HG03558 (cell line): Measurements from ENCODE around the gene SH3D21.

ENCODE experiments used
- ATAC-seq: cut with Tn5 transposase; IDR thresholded peaks from one replicate; pipeline ENCODE4 v1.9.1; 2021; ENCODE audit warnings: moderate number of reproducible peaks; ENCODE audit not compliant: unreplicated experiment; ENCODE audit errors: extremely low read depth

The SH3D21 gene

GRCh38 chr1:36327421-36328087 lies 21.4 kb downstream of the SH3D21 start:
- ATAC-seq: no peak

GRCh38 chr1:36328088-36328480 lies 21.9 kb downstream of the SH3D21 start:
- no peak for ATAC-seq

GRCh38 chr1:36328713-36329112 lies 22.5 kb downstream of the SH3D21 start:
- ATAC-seq: no peak

DNA sequence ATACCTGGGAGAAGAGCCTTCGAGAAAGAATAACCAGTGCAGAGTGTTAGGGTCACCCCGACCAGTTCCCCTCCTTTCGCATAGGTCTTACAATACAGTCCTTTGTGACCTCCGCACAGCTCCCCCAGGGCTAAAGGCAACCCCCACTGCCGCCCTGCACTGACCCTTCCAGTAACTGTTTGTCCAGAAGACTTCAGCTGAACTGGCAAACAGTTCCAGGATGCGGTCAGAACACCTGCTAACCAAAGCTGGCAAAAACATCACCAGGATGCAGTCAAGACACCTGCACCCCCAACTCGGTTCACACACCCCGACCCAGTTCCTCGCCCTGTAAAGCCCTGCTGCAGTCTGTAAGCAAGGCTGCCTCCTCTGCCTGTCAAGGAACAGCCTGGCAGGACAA lies 23.6 kb downstream of the SH3D21 start:
- ATAC-seq: no peak

GRCh38 chr1:36330940-36331339 lies 24.8 kb downstream of the SH3D21 start:
- no peak for ATAC-seq

- no peak for ATAC-seq
These were observed 31.7 kb downstream of the SH3D21 start for GRCh38 chr1:36337830-36338229.

DNA sequence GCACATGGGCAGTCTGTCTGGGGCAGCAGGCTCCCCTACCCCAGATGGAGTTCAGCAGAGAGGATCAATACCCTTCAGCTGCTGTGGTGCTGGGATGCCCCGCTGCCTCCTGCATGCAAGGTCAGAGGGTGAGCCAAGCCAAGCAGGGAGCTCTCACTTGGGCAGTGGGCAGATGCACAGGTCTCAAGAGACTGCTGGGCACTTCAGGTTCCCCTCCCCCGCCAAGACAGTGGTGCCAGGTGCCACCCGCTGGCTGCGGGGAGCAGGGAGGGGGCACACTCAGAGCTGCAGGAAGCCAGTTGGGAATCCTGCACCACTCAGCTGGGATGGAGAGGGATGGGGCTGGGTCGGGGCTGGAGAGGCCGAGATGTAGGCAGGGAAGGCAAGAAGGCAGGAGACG lies 33.0 kb downstream of the SH3D21 start:
- ATAC-seq: no peak

DNA sequence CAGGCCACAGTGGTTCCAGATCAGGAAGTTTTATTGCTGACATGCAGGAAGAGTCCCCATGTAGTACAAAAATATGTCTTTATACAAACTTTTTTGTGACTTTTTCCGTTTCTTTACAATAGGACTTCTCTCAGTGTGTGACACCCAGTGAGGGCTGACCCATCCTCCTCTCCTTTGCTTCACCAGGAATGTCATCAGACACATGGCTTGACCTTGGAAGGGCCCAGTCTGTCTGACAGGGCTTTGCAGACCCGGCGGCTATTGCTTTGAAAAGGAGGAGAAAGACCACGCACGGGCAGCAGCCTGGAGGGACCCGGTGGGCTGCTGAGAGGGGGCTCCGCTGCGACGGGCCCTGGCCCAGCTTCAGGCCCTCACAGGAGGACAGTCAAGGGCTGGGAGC lies 33.4 kb downstream of the SH3D21 start:
- ATAC-seq: no peak

- no peak for ATAC-seq
These were observed 35.6 kb downstream of the SH3D21 start for GRCh38 chr1:36341626-36342320.

- no peak for ATAC-seq
These were observed 36.4 kb downstream of the SH3D21 start for GRCh38 chr1:36342426-36343185.

DNA sequence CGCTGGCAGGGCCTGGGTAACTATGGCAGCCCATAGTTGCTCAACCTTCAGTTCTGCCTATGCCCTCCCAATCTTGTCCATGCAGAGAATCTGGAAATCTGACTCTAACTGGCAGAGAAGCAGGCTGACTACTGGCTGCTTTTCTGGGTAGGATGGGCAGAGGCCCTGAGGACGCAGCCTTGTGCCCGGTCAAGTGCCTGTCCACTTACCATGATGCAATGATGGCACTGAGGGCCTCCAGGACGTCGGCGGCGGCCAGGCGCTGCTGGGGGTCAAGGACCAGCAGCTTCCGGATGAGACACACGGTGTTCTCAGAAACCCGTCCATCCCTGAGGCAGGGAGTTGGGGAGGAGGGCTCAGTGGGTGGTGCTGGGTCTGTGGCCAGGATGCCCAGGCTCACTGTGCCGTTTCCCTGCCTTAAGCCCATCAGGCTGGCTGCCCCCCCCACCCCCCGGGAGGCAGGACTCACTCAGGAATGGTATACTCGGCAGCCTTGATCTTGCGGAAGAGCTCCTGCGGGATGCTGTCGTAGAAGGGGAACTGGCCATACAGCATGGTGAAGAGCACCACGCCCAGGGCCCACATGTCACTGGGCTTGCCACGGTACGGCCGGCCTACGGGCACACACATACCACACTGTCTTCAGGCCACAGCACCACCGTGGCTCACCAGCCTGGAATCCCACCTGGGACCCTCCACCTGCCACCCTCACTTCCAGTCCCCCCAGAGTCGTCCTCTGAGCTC lies 37.7 kb downstream of the SH3D21 start:
- ATAC-seq: no peak

DNA sequence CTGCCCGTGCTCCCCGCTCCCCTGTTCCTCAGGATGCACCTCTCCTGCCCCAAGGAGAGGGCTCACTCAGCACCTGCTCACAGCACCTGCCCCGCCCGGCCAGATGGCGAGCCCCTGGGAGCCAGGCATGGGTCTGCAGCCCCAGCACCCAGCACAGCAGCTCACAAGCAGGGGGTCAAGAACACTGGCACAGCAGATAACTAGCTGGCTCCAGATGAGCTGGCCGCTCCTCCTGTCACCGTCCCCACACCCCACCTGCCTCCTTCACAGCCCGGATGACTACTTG lies 38.2 kb downstream of the SH3D21 start:
- ATAC-seq: no peak

DNA sequence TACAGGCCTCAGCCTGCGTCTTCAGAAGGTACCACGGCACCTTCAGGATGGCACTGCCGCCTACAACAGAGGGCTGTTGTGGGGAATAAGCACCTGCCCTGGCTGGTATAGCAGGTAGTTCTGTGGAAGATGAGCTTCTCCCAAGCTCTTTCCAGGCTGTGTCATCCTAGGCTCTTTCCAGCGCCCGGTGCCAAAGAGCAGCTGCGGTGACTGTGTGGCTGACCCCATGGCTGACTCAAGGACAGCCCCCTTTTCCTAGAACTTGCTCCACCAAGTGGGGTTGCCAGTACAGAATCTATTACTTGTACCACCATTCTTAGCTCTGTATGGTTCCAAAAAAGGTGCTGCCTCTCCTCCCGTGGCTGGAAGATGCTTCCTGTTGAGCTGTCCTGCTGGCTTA lies 39.2 kb downstream of the SH3D21 start:
- no peak for ATAC-seq

- ATAC-seq: no peak
These were observed 40.7 kb downstream of the SH3D21 start for GRCh38 chr1:36346741-36347370.

GRCh38 chr1:36349241-36349671 lies 43.1 kb downstream of the SH3D21 start:
- no peak for ATAC-seq

DNA sequence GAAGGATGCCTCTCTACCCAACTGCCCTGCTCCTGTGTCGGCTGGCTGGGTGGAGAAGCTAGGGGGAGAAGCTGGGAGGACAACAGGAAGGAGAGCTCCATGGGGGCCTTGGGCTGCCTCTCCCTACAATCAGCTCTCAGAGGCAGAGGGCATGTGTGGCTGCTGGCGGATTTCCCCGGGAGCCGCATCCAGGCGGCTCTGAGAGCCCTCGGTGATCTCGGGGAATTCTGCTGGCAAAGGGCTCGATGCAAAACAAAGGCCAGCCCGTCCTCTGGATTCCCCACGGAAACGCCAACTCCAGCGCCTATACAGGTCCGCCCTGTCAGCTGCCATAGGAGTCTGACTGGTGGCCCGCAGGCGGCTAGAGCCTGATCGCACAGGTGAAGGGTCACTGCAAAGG lies 43.7 kb downstream of the SH3D21 start:
- ATAC-seq: no peak

DNA sequence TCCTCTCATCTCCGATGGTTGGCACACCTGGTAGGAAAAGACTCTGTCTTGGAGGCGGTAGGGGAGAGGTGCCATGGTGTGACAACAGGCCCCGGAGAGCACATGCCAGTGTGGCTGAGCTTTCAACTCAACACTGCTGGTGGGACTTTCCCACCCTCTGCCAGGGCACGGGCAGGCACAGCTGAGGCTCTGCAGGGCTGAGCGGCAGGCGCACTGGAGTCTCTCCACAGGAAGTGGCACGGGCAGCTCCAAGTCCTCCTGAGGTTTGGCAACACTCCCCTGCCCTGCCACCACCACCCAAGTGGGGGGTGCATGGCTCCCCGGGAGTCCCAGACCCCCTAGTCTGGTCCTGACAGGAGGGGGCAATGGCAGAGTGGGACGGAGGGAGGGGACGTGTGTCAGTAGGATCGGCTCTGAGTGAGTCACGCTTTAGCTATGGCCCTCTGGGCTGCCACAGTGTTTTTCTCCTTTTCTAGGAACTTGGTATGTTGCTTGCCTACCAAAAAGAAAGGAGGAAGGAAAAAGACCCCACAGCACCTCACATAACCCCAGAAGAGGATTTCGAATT lies 44.6 kb downstream of the SH3D21 start:
- ATAC-seq: no peak

GRCh38 chr1:36351227-36351977 lies 45.2 kb downstream of the SH3D21 start:
- no peak for ATAC-seq

DNA sequence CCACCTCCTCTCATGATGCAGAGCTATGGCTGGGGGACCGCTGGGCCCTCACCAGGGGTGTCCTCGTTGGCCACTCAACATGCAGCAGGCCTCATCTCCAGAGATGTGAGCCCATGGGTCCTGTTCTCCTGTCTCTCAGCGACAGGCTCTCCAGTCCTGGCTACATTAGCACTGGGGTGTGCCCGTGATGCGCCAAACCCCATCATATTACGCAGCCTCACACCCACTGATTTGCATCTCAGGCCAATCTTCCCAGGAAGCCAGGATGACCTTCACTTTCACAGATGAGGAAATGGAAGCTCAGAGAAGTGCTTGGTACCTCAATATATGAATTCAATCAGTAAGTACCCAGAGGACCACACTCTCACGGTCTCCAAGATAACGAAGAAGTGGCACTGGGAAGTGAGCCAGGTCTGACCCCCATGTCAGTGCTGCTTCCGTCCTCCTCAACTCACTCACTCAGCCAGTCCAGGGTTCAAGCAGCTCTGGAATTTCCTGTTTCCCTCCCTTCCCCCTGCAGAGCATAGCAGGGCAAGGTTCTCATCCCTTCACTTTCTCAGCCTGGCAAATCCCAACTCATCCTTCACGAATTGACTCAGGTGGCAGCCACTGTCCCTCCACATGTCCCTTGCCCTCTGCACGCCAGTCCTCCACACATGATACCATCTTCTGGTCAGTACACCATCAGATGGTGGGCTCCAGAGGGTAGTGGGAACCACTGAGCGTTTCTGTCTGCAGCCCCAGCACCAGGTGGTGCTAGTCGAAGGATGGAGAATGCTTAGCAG lies 46.1 kb downstream of the SH3D21 start:
- no peak for ATAC-seq
